Brain microvascular endothelial cell (primary cell): ENCODE measurements around the gene TREX2.

Source experiments
- DNase-seq: peaks from one replicate; pipeline ENCODE4 v3.0.0-alpha.2; 2020
- H3K27ac ChIP-seq: fragments of 250-450 bp; sonication (Bioruptor Pico); 2 replicates; pipeline ENCODE4 v1.5.1; 2020; ENCODE audit warnings: mild to moderate bottlenecking, moderate library complexity
- H3K27me3 ChIP-seq: fragments of 250-450 bp; sonication (Bioruptor Pico); replicated peaks from 2 replicates; pipeline ENCODE4 v1.5.1; 2020; ENCODE audit warnings: mild to moderate bottlenecking
- H3K36me3 ChIP-seq: fragments of 250-450 bp; sonication (Bioruptor Pico); replicated peaks from 2 replicates; pipeline ENCODE4 v1.5.1; 2020; ENCODE audit warnings: mild to moderate bottlenecking
- H3K4me3 ChIP-seq: 2 replicates; pipeline ENCODE4 v1.5.1; 2011; ENCODE audit warnings: low read depth, mild to moderate bottlenecking, control low read depth, low read length, moderate library complexity
- in situ Hi-C: cut with HindIII; loops from 2 replicates; pipeline ENCODE4 v1.10.0; 2017; ENCODE audit warnings: low sequenced_read_pairs, low pct_ligation_motif_present
- TF ChIP-seq, protein P1 (sequence below): IDR thresholded peaks from 2 replicates; pipeline ENCODE4 v1.5.1; 2011; ENCODE audit warnings: low read depth, mild to moderate bottlenecking, moderate library complexity, low read length, control low read depth, inconsistent platforms; ENCODE audit errors: missing control alignments

The TREX2 gene

DNA sequence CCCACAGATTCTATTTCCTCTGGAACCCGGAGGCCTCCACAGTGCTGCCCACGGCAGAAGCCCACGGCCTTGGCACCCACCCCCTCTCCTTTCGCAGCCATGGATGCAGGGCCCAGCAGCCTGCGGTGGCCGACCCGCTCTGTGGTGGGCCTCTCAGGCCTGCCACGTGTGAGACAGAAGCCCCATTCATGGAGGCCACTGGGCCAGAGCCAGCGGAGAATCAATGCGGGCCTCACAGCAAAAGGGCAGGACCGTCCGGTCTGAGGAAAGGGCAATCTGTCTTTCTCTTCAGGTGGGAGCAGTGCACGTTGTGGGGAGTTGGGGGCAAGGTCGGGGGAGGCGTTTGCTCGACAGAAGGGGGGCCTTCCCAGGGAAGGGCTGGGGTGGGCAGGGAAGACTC lies 32.9 kb upstream of the TREX2 start:
- Histone ChIP-seq H3K36me3 (no peaks in the 10 kb centered on the region), H3K27me3 (no peaks in the 10 kb centered on the region), H3K4me3 (no peak overlapping the region), H3K27ac (no peak overlapping the region)
- in situ Hi-C loops, result no loop called here
- no peak for DNase-seq
- TF ChIP-seq, protein P1, sequence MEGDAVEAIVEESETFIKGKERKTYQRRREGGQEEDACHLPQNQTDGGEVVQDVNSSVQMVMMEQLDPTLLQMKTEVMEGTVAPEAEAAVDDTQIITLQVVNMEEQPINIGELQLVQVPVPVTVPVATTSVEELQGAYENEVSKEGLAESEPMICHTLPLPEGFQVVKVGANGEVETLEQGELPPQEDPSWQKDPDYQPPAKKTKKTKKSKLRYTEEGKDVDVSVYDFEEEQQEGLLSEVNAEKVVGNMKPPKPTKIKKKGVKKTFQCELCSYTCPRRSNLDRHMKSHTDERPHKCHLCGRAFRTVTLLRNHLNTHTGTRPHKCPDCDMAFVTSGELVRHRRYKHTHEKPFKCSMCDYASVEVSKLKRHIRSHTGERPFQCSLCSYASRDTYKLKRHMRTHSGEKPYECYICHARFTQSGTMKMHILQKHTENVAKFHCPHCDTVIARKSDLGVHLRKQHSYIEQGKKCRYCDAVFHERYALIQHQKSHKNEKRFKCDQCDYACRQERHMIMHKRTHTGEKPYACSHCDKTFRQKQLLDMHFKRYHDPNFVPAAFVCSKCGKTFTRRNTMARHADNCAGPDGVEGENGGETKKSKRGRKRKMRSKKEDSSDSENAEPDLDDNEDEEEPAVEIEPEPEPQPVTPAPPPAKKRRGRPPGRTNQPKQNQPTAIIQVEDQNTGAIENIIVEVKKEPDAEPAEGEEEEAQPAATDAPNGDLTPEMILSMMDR, result no peak

DNA sequence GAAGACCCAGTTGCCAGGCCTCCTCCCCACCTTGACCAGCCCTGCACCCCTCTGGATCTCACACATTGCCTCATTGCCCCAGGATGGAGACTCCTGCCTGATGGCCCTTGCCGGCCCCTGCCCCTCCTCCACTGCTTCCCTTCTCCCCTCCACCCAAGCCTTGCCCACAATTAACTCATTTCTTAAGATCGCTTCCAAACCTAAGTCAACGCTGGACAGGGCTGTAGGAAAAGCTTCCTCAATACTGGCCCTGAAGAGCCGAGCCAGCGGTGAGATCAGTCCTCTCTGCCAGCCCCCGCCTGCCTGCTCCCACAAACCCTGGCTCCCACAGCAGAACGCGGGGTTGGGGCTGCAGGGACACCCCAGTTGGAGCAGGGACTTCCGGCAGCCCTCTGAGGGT lies 32.0 kb upstream of the TREX2 start:
- in situ Hi-C loops, result no loop called here
- Histone ChIP-seq H3K4me3 (no peak overlapping the region), H3K27me3 (no peaks in the 10 kb centered on the region), H3K36me3 (no peaks in the 10 kb centered on the region), H3K27ac (no peak overlapping the region)
- DNase-seq, result no peak
- TF ChIP-seq, protein P1, result no peak

DNA sequence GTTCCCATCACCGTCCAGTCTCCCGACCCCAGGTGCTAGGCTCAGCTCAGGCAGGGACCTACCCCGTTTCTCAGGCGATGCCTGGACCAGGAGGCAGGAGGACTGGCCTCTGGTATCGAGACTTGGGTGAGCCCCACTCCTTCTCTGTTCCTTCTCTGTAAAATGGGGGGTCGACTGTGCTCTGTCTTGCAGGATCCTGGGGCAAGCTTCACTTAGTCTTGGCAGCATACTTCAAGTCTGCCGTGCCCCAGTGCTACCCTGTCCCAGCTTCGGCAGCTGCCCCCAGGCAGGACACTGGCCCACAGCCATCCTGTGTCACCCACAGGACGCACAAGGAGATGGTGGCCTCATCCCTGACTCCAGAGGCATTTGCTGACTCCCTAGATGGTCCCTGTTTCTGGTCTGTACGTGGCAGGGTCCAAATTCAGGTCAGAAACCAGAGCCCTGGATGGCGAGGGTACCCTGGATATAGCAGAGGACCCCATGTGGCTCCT lies 31.6 kb upstream of the TREX2 start:
- H3K27ac ChIP-seq, result no peak overlapping the region
- H3K27me3 ChIP-seq, result no peaks in the 10 kb centered on the region
- no peak overlapping the region for H3K4me3 ChIP-seq
- no peak for DNase-seq
- in situ Hi-C loops, result no loop called here
- TF ChIP-seq, protein P1, result no peak
- no peaks in the 10 kb centered on the region for H3K36me3 ChIP-seq

DNA sequence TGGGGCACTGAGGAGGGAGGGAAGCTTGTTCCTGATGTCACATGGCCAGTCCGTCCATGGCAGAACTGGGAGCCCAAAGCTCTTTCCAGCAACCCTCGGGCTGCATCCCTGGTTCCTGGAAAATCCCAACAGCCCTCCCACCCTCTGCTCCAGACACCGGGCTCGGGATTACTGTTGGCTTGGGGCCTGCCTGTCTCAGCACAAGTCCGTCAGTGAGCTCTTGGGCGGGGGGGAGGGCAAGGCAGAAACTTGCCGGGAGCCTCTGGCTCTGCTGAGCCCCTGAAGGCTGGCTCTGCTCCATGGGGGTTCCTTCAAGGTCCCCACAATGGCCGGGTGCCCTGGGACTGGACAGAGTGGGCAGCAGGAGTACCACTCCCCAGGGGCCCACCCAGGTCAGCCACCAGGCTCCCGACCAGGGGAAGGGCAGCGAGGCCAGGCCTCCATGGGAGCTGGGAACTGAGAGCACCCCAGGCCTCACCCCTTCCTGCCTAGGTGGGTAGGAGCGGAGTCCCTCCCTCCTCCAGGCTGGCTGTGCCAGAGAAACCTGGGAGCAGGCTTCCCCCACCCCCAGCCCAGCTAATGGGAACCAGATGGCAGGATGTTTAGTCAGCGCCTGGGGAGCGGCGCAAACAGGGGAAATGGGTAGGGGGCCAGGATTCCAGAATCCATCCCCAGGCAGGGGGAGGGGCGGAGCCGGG lies 31.0 kb upstream of the TREX2 start:
- in situ Hi-C loops, result no loop called here
- H3K27me3 ChIP-seq, result no peaks in the 10 kb centered on the region
- TF ChIP-seq, protein P1, result no peak
- H3K27ac ChIP-seq, result peak overlapping the region; percentile 42
- H3K4me3 ChIP-seq, result no peak overlapping the region
- H3K36me3 ChIP-seq, result no peaks in the 10 kb centered on the region
- no peak for DNase-seq

DNA sequence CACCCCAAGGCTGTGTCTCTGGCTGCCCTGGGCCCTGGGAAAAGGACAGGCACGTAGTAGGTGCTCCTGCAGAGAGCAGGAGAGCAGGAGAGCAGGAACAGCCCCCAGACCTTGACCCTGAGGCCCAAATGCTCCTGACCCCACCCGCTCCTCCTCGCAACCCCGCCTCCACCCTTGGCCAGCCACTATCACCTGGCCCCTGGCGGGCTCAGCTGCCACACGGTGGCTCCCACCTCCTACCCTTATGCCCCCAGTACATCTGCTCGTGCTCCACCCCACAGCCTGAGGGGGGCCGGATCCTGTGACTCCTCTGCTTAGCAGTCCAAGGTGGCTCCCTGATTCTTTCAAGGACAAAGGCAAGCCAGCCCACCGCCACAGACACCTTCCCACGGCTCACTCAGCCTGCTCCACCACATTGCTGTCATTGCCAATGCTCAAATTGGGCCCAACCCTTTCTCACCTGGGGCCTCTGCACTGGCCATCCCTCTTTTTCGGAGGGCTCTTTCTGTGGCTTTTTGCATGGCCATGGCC lies 30.0 kb upstream of the TREX2 start:
- DNase-seq, result no peak
- Histone ChIP-seq H3K4me3 (no peak overlapping the region), H3K27ac (no peak overlapping the region), H3K36me3 (no peaks in the 10 kb centered on the region), H3K27me3 (no peaks in the 10 kb centered on the region)
- TF ChIP-seq, protein P1, result no peak
- in situ Hi-C loops, result no loop called here

DNA sequence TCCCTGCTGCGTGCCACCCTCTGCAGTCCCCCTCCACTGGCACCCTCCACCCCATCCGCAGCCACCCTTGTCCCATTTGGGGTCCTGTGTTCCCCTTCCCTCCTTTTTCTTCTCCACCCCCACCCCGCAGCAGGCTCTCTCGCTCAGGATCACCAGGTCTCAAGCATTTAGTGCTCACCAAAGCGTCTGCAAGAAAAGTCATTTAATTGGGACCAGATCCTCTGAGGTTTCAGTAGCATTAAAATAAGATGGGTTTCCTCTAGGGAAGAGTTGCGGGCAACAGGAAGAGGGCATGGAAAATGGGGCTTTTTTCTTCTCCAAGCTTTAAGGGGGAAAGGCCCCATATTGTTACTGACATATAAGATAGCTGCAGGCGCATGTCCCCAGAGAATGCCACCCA lies 29.4 kb upstream of the TREX2 start:
- H3K27me3 ChIP-seq, result no peaks in the 10 kb centered on the region
- TF ChIP-seq, protein P1, result no peak
- H3K27ac ChIP-seq, result no peak overlapping the region
- no peak overlapping the region for H3K4me3 ChIP-seq
- no peaks in the 10 kb centered on the region for H3K36me3 ChIP-seq
- no peak for DNase-seq
- in situ Hi-C loops, result no loop called here
